GM12878 (cell line): ENCODE results near the gene NLGN1.

Experiments
- CTCF ChIP-seq, 3 experiments: IDR thresholded peaks in 2 of 3; conservative IDR thresholded peaks in 1 of 3; 2 replicates each; pipeline ENCODE4 v1.5.1; 2011; ENCODE audit warnings: low read depth in 3 of 3, low read length in 3 of 3, mild to moderate bottlenecking in 3 of 3, control low read depth in 2 of 3, moderate library complexity in 2 of 3, inconsistent platforms in 1 of 3, mixed read lengths in 1 of 3; ENCODE audit not compliant: control insufficient read depth in 2 of 3, insufficient read depth in 1 of 3; ENCODE audit errors: extremely low read depth in 1 of 3
- EZH2 ChIP-seq: IDR thresholded peaks from 2 replicates; pipeline ENCODE4 v1.6.1; 2012; ENCODE audit warnings: low read depth, mild to moderate bottlenecking, control low read depth, inconsistent platforms, low read length, borderline replicate concordance; ENCODE audit not compliant: control insufficient read depth
- FOS ChIP-seq: IDR thresholded peaks from 3 replicates; pipeline ENCODE4 v1.6.1; 2011; ENCODE audit warnings: borderline replicate concordance; ENCODE audit not compliant: insufficient read length; ENCODE audit errors: extremely low read depth
- POLR2A ChIP-seq: IDR thresholded peaks from 2 replicates; pipeline ENCODE4 v1.6.1; 2011; ENCODE audit warnings: low read depth, mild to moderate bottlenecking, low read length
- TAF1 ChIP-seq: IDR thresholded peaks from 2 replicates; pipeline ENCODE4 v1.6.1; 2011; ENCODE audit warnings: mild to moderate bottlenecking, low read depth, low read length, borderline replicate concordance
- ZNF274 ChIP-seq: IDR thresholded peaks from one replicate; pipeline ENCODE4 v1.8.0; 2011; ENCODE audit not compliant: insufficient read length, insufficient read depth

- TF ChIP-seq FOS (no peak), EZH2 (no peak), TAF1 (no peak), CTCF (IDR thresholded peaks at IDR 0.05 in 2 of 3, conservative IDR thresholded peaks at IDR 0.05 in 1 of 3; ENCODE audit: control insufficient read depth in 2 of 3, extremely low read depth in 1 of 3, insufficient read depth in 1 of 3, low read depth in 3 of 3, low read length in 3 of 3) (no peak), ZNF274 (no peak), POLR2A (no peak)
Measured at GRCh38 chr3:173644086-173645082, 246.8 kb downstream of the NLGN1 start.
